Body of pancreas (tissue), 4 donors: ENCODE results near the gene TTYH2.

Source experiments
- POLR2A ChIP-seq, 3 donors: fragments of 450-650 bp; IDR thresholded peaks; one replicate each; pipeline ENCODE4 v1.6.1; 2016; ENCODE audit warnings: antibody characterized with exemption in 3 of 3, mild to moderate bottlenecking in 2 of 3
- TF ChIP-seq, protein P1 (sequence below), 7 experiments: fragments of 450-650 bp in 4 of 7; fragments of 200-600 bp in 3 of 7; sonication (generic) in 3 of 7; IDR thresholded peaks; one replicate each; pipeline ENCODE4 v1.5.1; 2016 to 2019; ENCODE audit warnings: antibody characterized with exemption in 7 of 7

DNA sequence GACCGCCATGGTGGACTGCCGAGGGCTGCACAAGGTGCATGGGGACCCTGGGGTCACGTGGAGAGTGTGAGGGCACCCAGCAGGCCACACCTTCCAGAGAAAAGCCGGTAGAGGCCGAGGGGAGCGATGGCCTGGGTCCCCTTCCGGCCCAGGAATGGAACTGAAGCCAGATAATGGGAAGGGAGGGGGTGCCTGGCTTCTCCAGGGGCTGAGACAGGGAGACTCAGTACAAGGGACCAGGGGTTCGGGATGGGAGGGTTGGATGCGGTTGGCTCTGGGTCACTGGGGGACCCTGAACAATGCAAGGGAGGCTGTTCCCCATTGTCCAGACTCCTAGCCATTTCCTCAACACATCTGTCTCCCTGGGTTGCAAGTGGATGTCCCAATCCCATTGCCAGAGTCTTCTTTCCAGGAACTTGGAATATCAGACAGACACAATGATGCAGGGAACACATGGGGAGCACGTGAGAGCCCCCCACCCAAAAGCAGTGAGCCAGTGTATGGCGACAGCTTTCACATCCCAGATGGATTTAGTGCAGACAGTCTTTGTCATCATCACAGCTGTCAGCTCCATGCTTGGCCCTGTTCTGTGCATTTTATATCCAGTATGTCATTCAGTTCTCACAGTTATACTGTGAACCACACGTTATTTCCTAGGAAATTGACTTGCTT lies 37.1 kb downstream of the TTYH2 start:
- TF ChIP-seq, protein P1, sequence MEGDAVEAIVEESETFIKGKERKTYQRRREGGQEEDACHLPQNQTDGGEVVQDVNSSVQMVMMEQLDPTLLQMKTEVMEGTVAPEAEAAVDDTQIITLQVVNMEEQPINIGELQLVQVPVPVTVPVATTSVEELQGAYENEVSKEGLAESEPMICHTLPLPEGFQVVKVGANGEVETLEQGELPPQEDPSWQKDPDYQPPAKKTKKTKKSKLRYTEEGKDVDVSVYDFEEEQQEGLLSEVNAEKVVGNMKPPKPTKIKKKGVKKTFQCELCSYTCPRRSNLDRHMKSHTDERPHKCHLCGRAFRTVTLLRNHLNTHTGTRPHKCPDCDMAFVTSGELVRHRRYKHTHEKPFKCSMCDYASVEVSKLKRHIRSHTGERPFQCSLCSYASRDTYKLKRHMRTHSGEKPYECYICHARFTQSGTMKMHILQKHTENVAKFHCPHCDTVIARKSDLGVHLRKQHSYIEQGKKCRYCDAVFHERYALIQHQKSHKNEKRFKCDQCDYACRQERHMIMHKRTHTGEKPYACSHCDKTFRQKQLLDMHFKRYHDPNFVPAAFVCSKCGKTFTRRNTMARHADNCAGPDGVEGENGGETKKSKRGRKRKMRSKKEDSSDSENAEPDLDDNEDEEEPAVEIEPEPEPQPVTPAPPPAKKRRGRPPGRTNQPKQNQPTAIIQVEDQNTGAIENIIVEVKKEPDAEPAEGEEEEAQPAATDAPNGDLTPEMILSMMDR (IDR thresholded peaks at IDR 0.05) = no peak
- no peak for TF ChIP-seq POLR2A (IDR thresholded peaks at IDR 0.05)
